Fibroblast of skin of left quadriceps (primary cell): ENCODE data around the gene VAT1.
A peak's percentile ranks its signal among the peaks of the same experiment; 100 is the strongest.
"Not testable (repeated sequence)": the region's sequence is repeated elsewhere in the genome, so short reads cannot be mapped to it uniquely, and the experiment has no call there.

Source experiments
- DNase-seq, 2 experiments: peaks; one replicate each; pipeline ENCODE4 v3.0.0-alpha.2; 2013; ENCODE audit warnings: low read depth in 2 of 2

VAT1 gene

GRCh38 chr17:43021741-43022512 lies at the start of gene VAT1:
Gene VAT1 (minus strand): TSS chr17:43022385. CDS start chr17:43022322, 63 bp downstream.
- peak in 1 of 2 experiments; percentile 36 for DNase-seq

GRCh38 chr17:43070872-43071271 lies 48.7 kb upstream of the VAT1 start:
- DNase-seq, result no peak

- DNase-seq, result no peak
These were observed 48.1 kb upstream of the VAT1 start for GRCh38 chr17:43070257-43070656.

- DNase-seq, result no peak
These were observed 47.2 kb upstream of the VAT1 start for GRCh38 chr17:43069368-43069898.

- no peak for DNase-seq
These were observed 46.6 kb upstream of the VAT1 start for GRCh38 chr17:43068570-43069367.

GRCh38 chr17:43062984-43063638 lies 40.9 kb upstream of the VAT1 start:
- no peak for DNase-seq

GRCh38 chr17:43056051-43056450 lies 33.9 kb upstream of the VAT1 start:
- DNase-seq, result no peak

GRCh38 chr17:43053008-43053407 lies 30.8 kb upstream of the VAT1 start:
- not testable (repeated sequence) for DNase-seq

GRCh38 chr17:43051969-43052368 lies 29.8 kb upstream of the VAT1 start:
- no peak for DNase-seq

GRCh38 chr17:43044024-43044423 lies 21.8 kb upstream of the VAT1 start:
- DNase-seq, result no peak

GRCh38 chr17:43043307-43043706 lies 21.1 kb upstream of the VAT1 start:
- DNase-seq, result no peak

GRCh38 chr17:43042025-43042628 lies 19.9 kb upstream of the VAT1 start:
- no peak for DNase-seq

- DNase-seq, result no peak
These were observed 18.5 kb upstream of the VAT1 start for GRCh38 chr17:43040655-43041054.

GRCh38 chr17:43039646-43040045 lies 17.5 kb upstream of the VAT1 start:
- DNase-seq, result no peak

- DNase-seq, result no peak
These were observed 12.7 kb upstream of the VAT1 start for GRCh38 chr17:43034894-43035293.

- DNase-seq, result no peak
These were observed 12.0 kb upstream of the VAT1 start for GRCh38 chr17:43033948-43034881.

- no peak for DNase-seq
These were observed 9.5 kb upstream of the VAT1 start for GRCh38 chr17:43031666-43032065.

- no peak for DNase-seq
These were observed 8.1 kb upstream of the VAT1 start for GRCh38 chr17:43030137-43030767.

GRCh38 chr17:43028221-43028861 lies 6.2 kb upstream of the VAT1 start:
- no peak for DNase-seq
